ENCODE measurements around the gene GRB2. TPM values are rescaled to one million over a fixed set of nuclear protein-coding genes. Genes with fewer than 3 reads are reported as not detected.

GRB2 gene
- total and polyA plus RNA-seq, 8 donors = 18.5 to 64.7 (median 30.8) TPM

- no peaks in the 10 kb centered on the region for H3K9me3 ChIP-seq
- peak overlapping the region; percentile 80 to 94 (median 88) for H3K4me3 ChIP-seq
- H3K4me1 ChIP-seq = peaks cover 4 to 12% (median 7%) of the 10 kb centered on the region in 3 donors
- TF ChIP-seq CTCF (IDR thresholded peaks at IDR 0.05) = no peak
- ATAC-seq = peak; percentile 55 to 72 (median 64)
- DNase-seq = peak; percentile 63 to 90 (median 79)
- FAIRE-seq = no peak
- intact Hi-C loops (cut with DNase I) = no loop called here
- WGBS, 2 donors = 0 to 1% methylated on average over 43 to 47 of the region's 47 CpGs
- H3K36me3 ChIP-seq = peaks cover 3 to 14% (median 4%) of the 10 kb centered on the region in 3 donors
- no peaks in the 10 kb centered on the region for H3K27me3 ChIP-seq
- H3K27ac ChIP-seq = peak overlapping the region; percentile 93 to 99 (median 96)
Measured at GRCh38 chr17:75270218-75270965, 135.1 kb downstream of the GRB2 start.

- FAIRE-seq = no peak
- 16% methylated on average over 6 of the region's 6 CpGs for WGBS, 2 donors
- no peak for ATAC-seq
- Histone ChIP-seq H3K27ac (peak overlapping the region; percentile 93 to 99 (median 96)), H3K4me3 (peak overlapping the region; percentile 80 to 94 (median 88)), H3K27me3 (no peaks in the 10 kb centered on the region), H3K4me1 (peaks cover 4 to 12% (median 7%) of the 10 kb centered on the region in 3 donors), H3K9me3 (no peaks in the 10 kb centered on the region), H3K36me3 (peaks cover 3 to 16% (median 4%) of the 10 kb centered on the region in 3 donors)
- intact Hi-C loops (cut with DNase I) = no loop called here
- TF ChIP-seq CTCF (IDR thresholded peaks at IDR 0.05) = no peak
- DNase-seq = no peak
Measured at GRCh38 chr17:75269844-75270217, 135.6 kb downstream of the GRB2 start.

Small RNA genes lying within 50 kb of the gene (microRNA-seq; reads per million reads assigned to microRNA genes)
- gene MIR3678 = 0 reads per million in 2 donors

Other genes starting within 250 kb of the GRB2 start
- gene SUMO2, start 222.7 kb downstream of the GRB2 start, total RNA-seq = 100 to 1,000 TPM; 102 to 178 (median 141) TPM
- 10 to 100 TPM; 38.1 to 62.6 TPM for gene SUMO2, start 222.7 kb downstream of the GRB2 start, polyA plus RNA-seq
- 10 to 100 TPM; 21.0 to 33.1 (median 23.0) TPM for gene NUP85, start 200.0 kb downstream of the GRB2 start, total RNA-seq
- 100 to 1,000 TPM in 1 of 2 donors, 10 to 100 TPM in 1; 45.7 to 105 TPM for gene NUP85, start 200.0 kb downstream of the GRB2 start, polyA plus RNA-seq
- 10 to 100 TPM; 13.9 to 31.1 (median 20.2) TPM for gene GGA3, start 144.1 kb downstream of the GRB2 start, total RNA-seq
- 10 to 100 TPM; 25.9 to 39.7 TPM for gene GGA3, start 144.1 kb downstream of the GRB2 start, polyA plus RNA-seq
- gene MRPS7, start 143.8 kb downstream of the GRB2 start, total RNA-seq = 10 to 100 TPM; 11.3 to 24.1 (median 19.2) TPM
- 10 to 100 TPM; 23.3 to 34.0 TPM for gene MRPS7, start 143.8 kb downstream of the GRB2 start, polyA plus RNA-seq
- gene MIF4GD, start 134.4 kb downstream of the GRB2 start, total RNA-seq = 10 to 100 TPM; 11.7 to 15.4 (median 14.7) TPM
- 10 to 100 TPM; 10.6 to 17.6 TPM for gene MIF4GD, start 134.4 kb downstream of the GRB2 start, polyA plus RNA-seq
- gene SLC25A19, start 116.2 kb downstream of the GRB2 start, total RNA-seq = 10 to 100 TPM in 1 of 6 donors, 1 to 10 TPM in 5; 4.4 to 10.8 (median 6.7) TPM
- 1 to 10 TPM; 8.5 to 9.3 TPM for gene SLC25A19, start 116.2 kb downstream of the GRB2 start, polyA plus RNA-seq
- gene TMEM94, start 51.0 kb upstream of the GRB2 start, total RNA-seq = 10 to 100 TPM; 29.9 to 53.3 (median 34.9) TPM
- 10 to 100 TPM; 55.4 to 64.9 TPM for gene TMEM94, start 51.0 kb upstream of the GRB2 start, polyA plus RNA-seq
- 10 to 100 TPM; 12.2 to 20.7 (median 13.2) TPM for gene CASKIN2, start 109.9 kb upstream of the GRB2 start, total RNA-seq
- 10 to 100 TPM; 12.1 to 14.7 TPM for gene CASKIN2, start 109.9 kb upstream of the GRB2 start, polyA plus RNA-seq
- gene TSEN54, start 110.8 kb upstream of the GRB2 start, total RNA-seq = 10 to 100 TPM; 14.9 to 20.0 (median 19.1) TPM
- gene TSEN54, start 110.8 kb upstream of the GRB2 start, polyA plus RNA-seq = 100 to 1,000 TPM in 1 of 2 donors, 10 to 100 TPM in 1; 55.1 to 105 TPM
- 100 to 1,000 TPM in 3 of 6 donors, 10 to 100 TPM in 3; 87.8 to 130 (median 101) TPM for gene LLGL2, start 120.0 kb upstream of the GRB2 start, total RNA-seq
- 100 to 1,000 TPM; 286 to 296 TPM for gene LLGL2, start 120.0 kb upstream of the GRB2 start, polyA plus RNA-seq
- gene MYO15B, start 182.1 kb upstream of the GRB2 start, total RNA-seq = 10 to 100 TPM; 25.9 to 82.0 (median 38.6) TPM
- gene MYO15B, start 182.1 kb upstream of the GRB2 start, polyA plus RNA-seq = 100 to 1,000 TPM; 307 to 325 TPM
- 1 to 10 TPM in 1 of 6 donors, under 1 TPM in 5; 0.55 to 1.2 (median 0.82) TPM for gene SMIM5, start 227.8 kb upstream of the GRB2 start, total RNA-seq
- gene SMIM5, start 227.8 kb upstream of the GRB2 start, polyA plus RNA-seq = 10 to 100 TPM in 1 of 2 donors, 1 to 10 TPM in 1; 6.3 to 15.3 TPM

All from pancreas (tissue), 10 donors.